Parathyroid adenoma (tissue), 2 donors: ENCODE results near the gene P2RX3.

Experiments
- H2AFZ ChIP-seq: fragments of 300-600 bp; sonication (generic); one replicate; pipeline ENCODE4 v1.7.0; 2017; ENCODE audit warnings: antibody characterized with exemption, mild to moderate bottlenecking
- H3K27ac ChIP-seq: fragments of 300-600 bp; sonication (generic); one replicate; pipeline ENCODE4 v1.7.0; 2017
- H3K27me3 ChIP-seq: fragments of 300-600 bp; sonication (generic); one replicate; pipeline ENCODE4 v1.7.0; 2017; ENCODE audit warnings: low read length; ENCODE audit not compliant: control insufficient read depth, insufficient read depth
- H3K36me3 ChIP-seq: fragments of 300-600 bp; sonication (generic); one replicate; pipeline ENCODE4 v1.7.0; 2017; ENCODE audit warnings: low read length; ENCODE audit not compliant: control insufficient read depth, insufficient read depth
- H3K4me1 ChIP-seq: fragments of 300-600 bp; sonication (generic); one replicate; pipeline ENCODE4 v1.7.0; 2017; ENCODE audit warnings: control low read depth
- H3K4me2 ChIP-seq: fragments of 300-600 bp; sonication (generic); one replicate; pipeline ENCODE4 v1.7.0; 2017; ENCODE audit warnings: low read length
- H3K4me3 ChIP-seq: fragments of 300-600 bp; sonication (generic); one replicate; pipeline ENCODE4 v1.7.0; 2017; ENCODE audit warnings: low read depth, low read length
- H3K79me2 ChIP-seq: fragments of 300-600 bp; sonication (generic); one replicate; pipeline ENCODE4 v1.7.0; 2017; ENCODE audit warnings: control low read depth
- H3K9ac ChIP-seq: fragments of 300-600 bp; sonication (generic); one replicate; pipeline ENCODE4 v1.7.0; 2017; ENCODE audit warnings: mild to moderate bottlenecking
- H3K9me3 ChIP-seq: fragments of 300-600 bp; sonication (generic); one replicate; pipeline ENCODE4 v1.7.0; 2017; ENCODE audit warnings: low read length; ENCODE audit not compliant: control insufficient read depth
- CTCF ChIP-seq: fragments of 300-600 bp; sonication (generic); IDR thresholded peaks from one replicate; pipeline ENCODE4 v1.7.0; 2017; ENCODE audit warnings: antibody characterized with exemption, mild to moderate bottlenecking
- donor health status: primary hyperparathyroidism.

The P2RX3 gene

GRCh38 chr11:57310091-57310490, 28.1 kb upstream of the P2RX3 start:
- TF ChIP-seq CTCF = no peak
- Histone ChIP-seq H3K9me3 (no peaks in the 10 kb centered on the region), H3K79me2 (peaks cover 3% of the 10 kb centered on the region), H3K4me3 (no peak overlapping the region), H3K4me2 (no peak overlapping the region), H3K27me3 (no peaks in the 10 kb centered on the region), H3K36me3 (no peaks in the 10 kb centered on the region), H2AFZ (no peak overlapping the region), H3K27ac (no peak overlapping the region), H3K9ac (no peak overlapping the region), H3K4me1 (peaks cover 10% of the 10 kb centered on the region)

GRCh38 chr11:57310630-57311086, 27.5 kb upstream of the P2RX3 start:
- Histone ChIP-seq H3K36me3 (no peaks in the 10 kb centered on the region), H3K27me3 (no peaks in the 10 kb centered on the region), H3K79me2 (no peaks in the 10 kb centered on the region), H3K4me2 (peak overlapping the region; percentile 51), H2AFZ (no peak overlapping the region), H3K4me3 (no peak overlapping the region), H3K9ac (no peak overlapping the region), H3K9me3 (no peaks in the 10 kb centered on the region), H3K4me1 (peaks cover 13% of the 10 kb centered on the region), H3K27ac (no peak overlapping the region)
- TF ChIP-seq CTCF = no peak

GRCh38 chr11:57311109-57311936, 26.8 kb upstream of the P2RX3 start:
- H2AFZ ChIP-seq = no peak overlapping the region
- H3K4me1 ChIP-seq = peaks cover 19% of the 10 kb centered on the region
- no peak overlapping the region for H3K4me3 ChIP-seq
- no peaks in the 10 kb centered on the region for H3K9me3 ChIP-seq
- TF ChIP-seq CTCF = no peak
- H3K4me2 ChIP-seq = peak overlapping the region; percentile 51
- H3K79me2 ChIP-seq = no peaks in the 10 kb centered on the region
- peak overlapping the region; percentile 60 for H3K27ac ChIP-seq
- H3K36me3 ChIP-seq = no peaks in the 10 kb centered on the region
- no peak overlapping the region for H3K9ac ChIP-seq
- H3K27me3 ChIP-seq = no peaks in the 10 kb centered on the region

DNA sequence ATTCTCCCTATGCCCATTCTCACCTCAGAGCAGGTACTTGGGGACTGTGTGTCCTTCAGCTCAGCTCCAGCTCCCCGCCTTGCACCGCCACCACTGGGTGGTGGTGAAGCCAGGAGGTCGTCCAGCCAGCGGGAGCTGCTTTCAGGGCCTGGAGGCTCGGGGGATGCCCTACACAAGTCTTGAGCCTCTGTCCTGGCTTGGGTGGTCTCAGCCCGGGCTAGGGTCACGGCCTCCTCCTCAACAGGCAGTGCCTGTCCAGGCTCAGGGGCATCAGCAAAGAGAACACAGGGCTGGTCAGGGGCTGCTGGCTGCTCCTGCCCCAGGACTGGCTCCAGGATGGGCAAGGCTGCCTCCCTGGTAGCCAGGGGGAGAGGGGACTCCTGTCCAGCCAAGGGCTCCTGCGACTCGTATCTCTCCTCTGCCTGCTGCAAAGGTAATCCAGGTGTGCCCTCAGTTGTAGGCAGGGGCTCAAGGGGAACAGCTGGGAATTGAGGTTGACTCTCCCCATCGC, 25.6 kb upstream of the P2RX3 start:
- Histone ChIP-seq H3K4me3 (no peak overlapping the region), H3K4me2 (no peak overlapping the region), H3K4me1 (peaks cover 23% of the 10 kb centered on the region), H3K27me3 (no peaks in the 10 kb centered on the region), H3K9me3 (no peaks in the 10 kb centered on the region), H2AFZ (no peak overlapping the region), H3K36me3 (no peaks in the 10 kb centered on the region), H3K9ac (no peak overlapping the region), H3K79me2 (no peaks in the 10 kb centered on the region), H3K27ac (no peak overlapping the region)
- no peak for TF ChIP-seq CTCF
